HCT116 (cell line): ENCODE data around the gene COL5A1. TPM values are rescaled to one million over a fixed set of nuclear protein-coding genes. Genes with fewer than 3 reads are reported as not detected.

Experiments
- ATAC-seq: fragments of 200-7000 bp; cut with Tn5 transposase; 2 replicates; pipeline ENCODE4 v1.9.1; 2020; ENCODE audit warnings: mild to moderate bottlenecking, moderate library complexity
- BruUV-seq: library from RNA; stranded (reverse); fragments of 400-500 nt; replicated peaks from 2 replicates; lab custom pipeline; 2021; lab: Mats Ljungman, UMichigan
- CTCF ChIA-PET: fragments of 300-600 bp; sonication (Branson Sonifier 250); formaldehyde crosslinking; loops from one replicate; lab custom pipeline; 2021; ENCODE audit warnings: antibody characterized with exemption; lab: Charles Lee
- POLR2A ChIA-PET: fragments of 300-600, 350-600 bp; sonication (Branson Sonifier 250); formaldehyde crosslinking; loops from one replicate; lab custom pipeline; 2021; ENCODE audit warnings: antibody characterized with exemption; lab: Charles Lee
- RAD21 ChIA-PET, 2 experiments: fragments of 300-600 bp; sonication (Branson Sonifier 250); formaldehyde crosslinking; loops; one replicate each; lab custom pipeline; 2023; ENCODE audit warnings: low total read pairs in 2 of 2; ENCODE audit not compliant: uncharacterized antibody in 2 of 2, unreplicated experiment in 2 of 2, low non-redundant PET in 1 of 2; lab: Charles Lee
- DNase-seq: peaks from one replicate; pipeline ENCODE4 v3.0.0-alpha.2; 2010; ENCODE audit warnings: low read depth, low spot score
- H2AFZ ChIP-seq: fragments of 200-600 bp; shearing (Covaris generic), sonication (generic); 2 replicates; pipeline ENCODE4 v1.6.1; 2017; ENCODE audit warnings: low read depth, mixed run types, mixed read lengths, antibody characterized with exemption, low read length; ENCODE audit not compliant: poor library complexity, severe bottlenecking
- H3K27ac ChIP-seq: 2 replicates; pipeline ENCODE4 v1.5.1; 2012; ENCODE audit warnings: low read depth, low read length
- H3K27me3 ChIP-seq: fragments of 200-600 bp; sonication (generic); 2 replicates; pipeline ENCODE4 v1.6.1; 2016; ENCODE audit warnings: mixed run types, low read length, mixed read lengths; ENCODE audit not compliant: insufficient read depth
- H3K36me3 ChIP-seq, 2 experiments: fragments of 200-500 bp in 1 of 2; fragments of 200-600 bp in 1 of 2; sonication (Bioruptor generic) in 1 of 2; sonication (generic) in 1 of 2; 2 replicates each; pipeline versions ENCODE4 v1.5.1 to v1.6.1; 2014 to 2016; ENCODE audit warnings: low read length in 2 of 2, inconsistent platforms in 1 of 2, mixed read lengths in 1 of 2, mixed run types in 1 of 2; ENCODE audit not compliant: insufficient read depth in 2 of 2, control insufficient read depth in 1 of 2
- H3K4me1 ChIP-seq, 2 experiments: fragments of 200-600 bp in 1 of 2; sonication (generic) in 1 of 2; 2 replicates each; pipeline versions ENCODE4 v1.5.1 to v1.6.1; 2012 to 2017; ENCODE audit warnings: low read length in 2 of 2, inconsistent platforms in 1 of 2, mild to moderate bottlenecking in 1 of 2, mixed read lengths in 1 of 2, mixed run types in 1 of 2, moderate library complexity in 1 of 2; ENCODE audit not compliant: insufficient read depth in 2 of 2, control insufficient read depth in 1 of 2
- H3K4me2 ChIP-seq: fragments of 200-600 bp; sonication (generic); 2 replicates; pipeline ENCODE4 v1.6.1; 2017; ENCODE audit warnings: mixed run types, low read length, mixed read lengths
- H3K4me3 ChIP-seq, 2 experiments: fragments of 200-600 bp in 1 of 2; sonication (generic) in 1 of 2; replicated peaks in 1 of 2; 2 replicates each; pipeline ENCODE4 v1.5.1; 2011 to 2016; ENCODE audit warnings: low read length in 2 of 2, control low read depth in 1 of 2, low read depth in 1 of 2, mild to moderate bottlenecking in 1 of 2, mixed read lengths in 1 of 2, mixed run types in 1 of 2
- H3K79me2 ChIP-seq: fragments of 200-600 bp; sonication (generic); 2 replicates; pipeline ENCODE4 v1.6.1; 2017; ENCODE audit warnings: mild to moderate bottlenecking, mixed run types, low read length, moderate library complexity, mixed read lengths; ENCODE audit not compliant: insufficient read depth
- H3K9ac ChIP-seq: fragments of 200-600 bp; sonication (generic); 2 replicates; pipeline ENCODE4 v1.6.1; 2016; ENCODE audit warnings: low read length, mixed read lengths
- H3K9me2 ChIP-seq: fragments of 200-600 bp; sonication (generic), shearing (Covaris generic); 2 replicates; pipeline ENCODE4 v1.6.1; 2017; ENCODE audit warnings: mixed run types, mild to moderate bottlenecking, moderate library complexity; ENCODE audit not compliant: insufficient read depth
- H3K9me3 ChIP-seq, 2 experiments: fragments of 200-500 bp in 1 of 2; fragments of 200-600 bp in 1 of 2; sonication (Bioruptor generic) in 1 of 2; sonication (generic) in 1 of 2; 2 replicates each; pipeline ENCODE4 v1.6.1; 2014 to 2017; ENCODE audit warnings: low read length in 2 of 2, mixed read lengths in 2 of 2, inconsistent platforms in 1 of 2, low read depth in 1 of 2, mild to moderate bottlenecking in 1 of 2, mixed run types in 1 of 2, moderate library complexity in 1 of 2; ENCODE audit not compliant: control insufficient read depth in 1 of 2, insufficient read depth in 1 of 2
- H4K20me1 ChIP-seq: fragments of 200-600 bp; sonication (generic), shearing (Covaris generic); 2 replicates; pipeline ENCODE4 v1.6.1; 2017; ENCODE audit warnings: mixed run types, mild to moderate bottlenecking, moderate library complexity; ENCODE audit not compliant: insufficient read depth
- ATF3 ChIP-seq: IDR thresholded peaks from 2 replicates; pipeline ENCODE4 v1.6.1; 2012
- CBX3 ChIP-seq: IDR thresholded peaks from 2 replicates; pipeline ENCODE4 v1.6.1; 2012; ENCODE audit warnings: low read depth
- CEBPB ChIP-seq: IDR thresholded peaks from 2 replicates; pipeline ENCODE4 v1.6.1; 2012; ENCODE audit warnings: low read depth
- CTCF ChIP-seq, 3 experiments: fragments of 200-600 bp in 1 of 3; sonication (generic) in 1 of 3; IDR thresholded peaks in 2 of 3; conservative IDR thresholded peaks in 1 of 3; 2 replicates each; pipeline ENCODE4 v1.5.1; 2012 to 2017; ENCODE audit warnings: low read depth in 2 of 3, low read length in 2 of 3, antibody characterized with exemption in 1 of 3, borderline replicate concordance in 1 of 3, control low read depth in 1 of 3, mild to moderate bottlenecking in 1 of 3, mixed read lengths in 1 of 3, mixed run types in 1 of 3, moderate library complexity in 1 of 3; ENCODE audit not compliant: insufficient read depth in 1 of 3
- EGR1 ChIP-seq: IDR thresholded peaks from 2 replicates; pipeline ENCODE4 v1.6.1; 2012; ENCODE audit warnings: low read depth
- ELF1 ChIP-seq: IDR thresholded peaks from 2 replicates; pipeline ENCODE4 v1.6.1; 2012; ENCODE audit warnings: low read depth, borderline replicate concordance
- EZH2 ChIP-seq: fragments of 200-600 bp; sonication (generic); IDR thresholded peaks from 2 replicates; pipeline ENCODE4 v1.6.1; 2017; ENCODE audit warnings: antibody characterized with exemption, mixed run types
- EZH2phosphoT487 ChIP-seq: fragments of 200-600 bp; IDR thresholded peaks from 2 replicates; pipeline ENCODE4 v1.6.1; 2018; ENCODE audit warnings: antibody characterized with exemption, borderline replicate concordance
- FOSL1 ChIP-seq: IDR thresholded peaks from 2 replicates; pipeline ENCODE4 v1.6.1; 2012; ENCODE audit warnings: low read depth
- JUND ChIP-seq: IDR thresholded peaks from 2 replicates; pipeline ENCODE4 v1.6.1; 2012
- MAX ChIP-seq: IDR thresholded peaks from 2 replicates; pipeline ENCODE4 v1.6.1; 2012
- POLR2A ChIP-seq: IDR thresholded peaks from 2 replicates; pipeline ENCODE4 v1.7.0; 2011; ENCODE audit warnings: borderline replicate concordance; ENCODE audit not compliant: insufficient read depth, insufficient read length; ENCODE audit errors: extremely low read depth
- POLR2AphosphoS5 ChIP-seq: IDR thresholded peaks from 2 replicates; pipeline ENCODE4 v1.6.1; 2011; ENCODE audit warnings: mild to moderate bottlenecking, low read depth, low read length, moderate library complexity
- REST ChIP-seq: IDR thresholded peaks from 2 replicates; pipeline ENCODE4 v1.6.1; 2012; ENCODE audit warnings: low read depth
- SIN3A ChIP-seq: IDR thresholded peaks from 2 replicates; pipeline ENCODE4 v1.6.1; 2012; ENCODE audit warnings: low read depth
- SP1 ChIP-seq: IDR thresholded peaks from 2 replicates; pipeline ENCODE4 v1.6.1; 2012; ENCODE audit warnings: low read depth
- SRF ChIP-seq: IDR thresholded peaks from 2 replicates; pipeline ENCODE4 v1.6.1; 2012; ENCODE audit warnings: low read depth
- TCF7L2 ChIP-seq: IDR thresholded peaks from 2 replicates; pipeline ENCODE4 v1.7.0; 2011; ENCODE audit warnings: borderline replicate concordance, inconsistent platforms; ENCODE audit not compliant: insufficient read depth, insufficient read length; ENCODE audit errors: extremely low read depth
- YY1 ChIP-seq: IDR thresholded peaks from 2 replicates; pipeline ENCODE4 v1.6.1; 2011; ENCODE audit warnings: low read length, low read depth, moderate library complexity, mild to moderate bottlenecking; ENCODE audit not compliant: insufficient replicate concordance; ENCODE audit errors: extremely low read depth
- ZFX ChIP-seq: fragments of 450-650 bp; IDR thresholded peaks from 2 replicates; pipeline ENCODE4 v1.6.1; 2017
- intact Hi-C: fragments of 100-400 bp; cut with micrococcal nuclease; formaldehyde crosslinking; loops from 2 replicates; pipeline ENCODE4 v1.10.0; 2022
- total RNA-seq: library from RNA; stranded (reverse); gene quantifications from one replicate; pipeline ENCODE4 v1.2.1, GENCODE V29; 2021; ENCODE audit not compliant: unreplicated experiment

Gene COL5A1
- total RNA-seq, 1 experiment from 2014 or later = 0.30 TPM

GRCh38 chr9:134891713-134892112 lies 250.1 kb downstream of the COL5A1 start:
- no peaks in the 10 kb centered on the region for H3K79me2 ChIP-seq
- H3K27me3 ChIP-seq = no peaks in the 10 kb centered on the region
- no peak for ATAC-seq
- H3K9ac ChIP-seq = no peak overlapping the region
- no peaks in the 10 kb centered on the region for H3K9me2 ChIP-seq
- H4K20me1 ChIP-seq = no peaks in the 10 kb centered on the region
- POLR2A ChIA-PET = no interaction called here
- TF ChIP-seq TCF7L2 (no peak), EGR1 (no peak), ELF1 (no peak), CBX3 (no peak), FOSL1 (no peak), ZFX (no peak), SRF (no peak), POLR2AphosphoS5 (no peak), POLR2A (no peak), SP1 (no peak), EZH2 (no peak), CEBPB (no peak), ATF3 (no peak), YY1 (no peak), JUND (no peak), MAX (no peak), EZH2phosphoT487 (no peak), SIN3A (no peak), CTCF (IDR thresholded peaks at IDR 0.05 in 2 of 3, conservative IDR thresholded peaks at IDR 0.05 in 1 of 3; ENCODE audit: borderline replicate concordance in 1 of 3, insufficient read depth in 1 of 3, low read depth in 2 of 3, low read length in 2 of 3) (no peak), REST (no peak)
- H3K4me2 ChIP-seq = no peak overlapping the region
- no peak overlapping the region for H2AFZ ChIP-seq
- RAD21 ChIA-PET = no interaction called here
- peaks cover 16 to 19% of the 10 kb centered on the region in 2 experiments for H3K4me1 ChIP-seq
- CTCF ChIA-PET = no interaction called here
- no peak overlapping the region for H3K4me3 ChIP-seq
- H3K9me3 ChIP-seq = no peaks in the 10 kb centered on the region
- no peaks in the 10 kb centered on the region for H3K36me3 ChIP-seq
- BruUV-seq = no TSS peak
- intact Hi-C loops = no loop called here
- no peak overlapping the region for H3K27ac ChIP-seq
- no peak for DNase-seq
